Activated CD4-positive, alpha-beta T cell treated with anti-CD3 and anti-CD28 coated beads, Interleukin-2, amount 50 U/mL, for 24 hours (primary cell): ENCODE measurements around the gene FBXW9.
"Not testable (repeated sequence)": the region's sequence is repeated elsewhere in the genome, so short reads cannot be mapped to it uniquely, and the experiment has no call there.

Experiments used
- DNase-seq, 2 donors: peaks; one replicate each; pipeline ENCODE4 v3.0.0-alpha.2; 2020; ENCODE audit warnings: low read depth in 1 of 2, low spot score in 1 of 2

The FBXW9 gene

GRCh38 chr19:12715929-12716328, 19.5 kb upstream of the FBXW9 start:
- no peak for DNase-seq

DNA sequence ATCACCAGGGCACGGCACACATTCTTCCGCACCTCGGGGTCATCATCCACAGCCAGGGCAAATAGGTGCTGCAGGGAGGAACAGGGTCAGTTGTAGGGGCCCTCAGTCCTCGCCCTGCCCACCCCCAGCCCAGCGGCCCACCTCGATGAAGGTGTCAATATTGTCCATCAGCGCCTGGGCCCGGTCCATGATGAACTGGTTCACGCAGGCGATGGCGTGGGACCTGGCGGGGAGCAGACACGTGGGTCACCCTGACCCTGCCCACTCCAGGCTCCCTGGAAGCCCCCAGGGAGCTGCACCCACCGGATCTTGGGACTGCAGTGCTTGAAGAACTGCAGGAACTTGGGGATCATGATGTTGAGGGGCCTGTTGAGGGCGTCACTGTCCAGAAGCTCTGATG, 18.7 kb upstream of the FBXW9 start:
- DNase-seq = no peak

DNA sequence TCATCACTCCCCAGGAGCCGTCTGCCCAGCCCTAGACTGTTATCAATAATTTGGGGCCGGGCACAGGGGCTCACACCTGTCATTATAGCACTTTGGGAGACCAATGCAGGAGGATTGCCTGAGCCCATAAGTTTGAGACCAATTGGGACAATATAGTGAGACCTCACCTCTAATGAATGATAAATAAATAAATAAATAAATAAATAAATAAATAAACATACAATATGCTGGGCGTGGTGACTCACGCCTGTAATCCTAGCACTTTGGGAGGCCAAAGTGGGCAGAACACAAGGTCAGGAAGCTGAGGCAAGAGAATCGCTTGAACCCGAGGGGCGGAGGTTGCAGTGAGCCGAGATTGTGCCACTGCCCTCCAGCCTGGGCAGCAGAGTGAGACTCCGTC, 16.9 kb upstream of the FBXW9 start:
- DNase-seq = not testable (repeated sequence)

- DNase-seq = not testable (repeated sequence)
These were observed 15.6 kb upstream of the FBXW9 start for GRCh38 chr19:12712077-12712476.

DNA sequence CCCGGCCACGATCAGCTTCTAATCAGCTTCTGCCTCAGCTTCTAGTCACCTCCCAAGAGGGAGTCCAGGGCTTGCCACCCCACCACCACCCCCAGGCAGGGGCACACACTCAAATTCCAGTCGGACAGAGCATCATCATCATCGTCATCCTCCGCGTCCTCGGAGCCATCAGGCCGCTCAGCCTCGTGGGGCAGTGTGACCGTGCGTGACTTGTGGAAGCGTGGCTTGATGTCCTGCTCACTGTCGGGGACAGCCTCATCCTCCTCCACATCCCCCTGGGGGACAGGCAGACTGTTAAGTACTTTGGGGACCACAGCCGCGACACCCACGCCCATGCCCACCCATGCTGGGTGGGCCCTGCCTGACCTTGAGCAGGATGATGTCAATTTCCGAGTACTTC, 14.8 kb upstream of the FBXW9 start:
- DNase-seq = no peak

- DNase-seq = no peak
These were observed 12.2 kb upstream of the FBXW9 start for GRCh38 chr19:12708641-12709040.

GRCh38 chr19:12706332-12706718, 9.9 kb upstream of the FBXW9 start:
- DNase-seq = no peak

GRCh38 chr19:12705654-12706331, 9.4 kb upstream of the FBXW9 start:
- no peak for DNase-seq

- no peak for DNase-seq
These were observed 8.7 kb upstream of the FBXW9 start for GRCh38 chr19:12705169-12705568.

DNA sequence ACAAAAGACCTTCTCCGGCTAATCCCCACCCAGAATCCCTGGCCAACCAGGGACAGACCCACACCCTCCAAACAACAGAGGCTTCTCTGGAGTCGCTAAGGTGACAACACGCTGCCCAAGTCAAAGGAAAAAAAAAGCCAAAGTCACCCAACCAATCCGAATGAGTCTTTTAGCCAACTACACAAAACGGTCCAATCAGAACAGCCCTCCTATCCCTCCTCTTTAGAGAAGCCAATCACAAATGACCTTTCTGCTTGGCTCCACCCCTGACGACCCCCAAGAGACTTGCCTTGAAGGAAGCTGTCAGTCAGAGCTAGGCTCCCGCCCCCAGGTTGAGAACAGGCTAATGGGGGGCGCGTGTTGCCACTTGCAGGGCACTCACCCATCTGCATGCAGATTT, 6.6 kb upstream of the FBXW9 start:
- no peak for DNase-seq

GRCh38 chr19:12701596-12702282, 5.3 kb upstream of the FBXW9 start:
- DNase-seq = no peak

GRCh38 chr19:12698138-12698537, 1.7 kb upstream of the FBXW9 start:
- no peak for DNase-seq

DNA sequence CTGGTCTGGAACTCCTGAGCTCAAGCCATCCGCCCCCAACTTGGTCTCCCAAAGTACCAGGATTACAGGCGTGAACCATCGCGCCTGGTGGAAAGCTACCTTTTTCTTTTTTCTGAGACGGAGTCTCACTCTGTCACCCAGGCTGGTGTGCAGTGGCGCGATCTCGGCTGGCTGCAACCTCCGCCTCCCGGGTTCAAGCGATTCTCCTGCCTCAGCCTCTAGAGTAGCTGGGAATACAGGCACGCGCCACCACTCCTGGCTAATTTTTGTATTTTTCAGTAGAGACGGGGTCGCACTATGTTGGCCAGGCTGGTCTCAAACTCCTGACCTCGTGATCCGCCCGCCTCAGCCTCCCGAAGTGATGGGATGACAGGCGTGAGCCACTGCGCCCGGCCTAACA, 994 bp upstream of the FBXW9 start:
- DNase-seq = not testable (repeated sequence)

GRCh38 chr19:12695997-12696365, 450 bp downstream of the FBXW9 start:
- DNase-seq = no peak

GRCh38 chr19:12695514-12695913, 917 bp downstream of the FBXW9 start:
- DNase-seq = no peak

DNA sequence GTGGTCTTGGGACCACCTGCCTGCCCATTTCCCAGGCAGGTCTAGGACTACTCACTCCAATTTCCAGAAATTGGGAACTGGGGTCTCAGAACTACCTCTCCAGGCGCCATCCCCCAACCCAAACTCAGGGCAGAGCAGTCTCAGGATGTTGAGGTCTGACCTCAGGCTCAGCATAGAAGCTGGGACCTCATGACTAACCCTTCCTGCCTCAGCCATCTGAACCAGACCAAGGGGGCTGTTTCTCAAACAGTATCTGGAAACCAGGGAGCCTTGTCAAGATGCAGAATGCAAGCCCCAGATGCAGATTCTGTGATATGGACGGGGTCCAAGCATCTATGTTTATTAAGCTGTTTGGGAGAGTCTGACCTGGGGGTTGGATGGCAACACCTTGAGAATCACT, 1.3 kb downstream of the FBXW9 start:
- no peak for DNase-seq

DNA sequence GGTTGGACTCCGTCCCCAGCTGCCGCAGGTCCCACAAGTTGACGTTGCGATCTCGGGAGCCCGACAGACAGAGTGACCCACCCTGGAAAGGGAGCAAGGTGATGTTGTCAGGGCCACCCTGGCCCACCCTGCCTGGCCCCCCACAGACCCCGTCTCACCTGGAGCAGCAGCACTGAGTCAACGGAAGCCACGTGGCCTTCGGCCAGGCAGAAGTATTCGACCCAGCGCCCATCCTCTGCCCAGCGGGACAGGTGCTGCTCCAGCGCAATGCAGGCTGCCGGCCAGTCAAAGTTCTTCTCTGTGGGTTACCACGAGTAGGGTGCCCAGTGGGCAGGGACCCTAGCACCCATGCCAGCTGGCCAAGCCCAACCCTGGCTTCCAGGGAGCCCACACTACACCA, 1.8 kb downstream of the FBXW9 start:
- DNase-seq = no peak

GRCh38 chr19:12692960-12693359, 3.5 kb downstream of the FBXW9 start:
- DNase-seq = no peak

GRCh38 chr19:12689581-12690216, 6.7 kb downstream of the FBXW9 start:
- no peak for DNase-seq

GRCh38 chr19:12689012-12689411, 7.4 kb downstream of the FBXW9 start:
- DNase-seq = no peak

GRCh38 chr19:12687496-12688196, 8.8 kb downstream of the FBXW9 start, which contains the start of gene GNG14:
Gene GNG14 (plus strand): TSS chr19:12687998. CDS start chr19:12688049, 51 bp downstream.
- DNase-seq = no peak

- DNase-seq = no peak
These were observed 10.6 kb downstream of the FBXW9 start for GRCh38 chr19:12685831-12686230.
